ENCODE data around the gene BCOR.

The BCOR gene

GRCh38 chrX:40100537-40101429 is 3.0 kb upstream of the BCOR start:
- Histone ChIP-seq H3K4me3 (no peak overlapping the region), H3K27ac (peak overlapping the region in 1 of 21 experiments; percentile 17)

GRCh38 chrX:40100141-40100536 is 2.4 kb upstream of the BCOR start:
- Histone ChIP-seq H3K27ac (peak overlapping the region in 5 of 21 experiments; percentile 7 to 91 (median 29)), H3K4me3 (no peak overlapping the region)

GRCh38 chrX:40099055-40099958 is 1.5 kb upstream of the BCOR start:
- Histone ChIP-seq H3K27ac (peak overlapping the region in 14 of 21 experiments; percentile 67 to 96 (median 91)), H3K4me3 (peak overlapping the region; percentile 41 to 77 (median 70))

GRCh38 chrX:40098264-40099054 is 701 bp upstream of the BCOR start:
- H3K4me3 ChIP-seq = peak overlapping the region; percentile 41 to 77 (median 70)
- peak overlapping the region; percentile 22 to 96 (median 86) for H3K27ac ChIP-seq

GRCh38 chrX:40097141-40097503 is 636 bp downstream of the BCOR start:
- H3K27ac ChIP-seq = peak overlapping the region; percentile 34 to 96 (median 86)
- H3K4me3 ChIP-seq = peak overlapping the region; percentile 41 to 77 (median 70)

- peak overlapping the region; percentile 34 to 96 (median 86) for H3K27ac ChIP-seq
- peak overlapping the region; percentile 41 to 77 (median 70) for H3K4me3 ChIP-seq
These were observed 1.2 kb downstream of the BCOR start for GRCh38 chrX:40096395-40097091.

GRCh38 chrX:40095583-40096394 is 2.0 kb downstream of the BCOR start:
- peak overlapping the region in 20 of 21 experiments; percentile 50 to 96 (median 86) for H3K27ac ChIP-seq

GRCh38 chrX:40094900-40095582 is 2.7 kb downstream of the BCOR start:
- Histone ChIP-seq H3K4me3 (peak overlapping the region; percentile 41 to 77 (median 70)), H3K27ac (peak overlapping the region in 14 of 21 experiments; percentile 13 to 96 (median 91))

More at GRCh38 chrX:40095583-40096394, 2.0 kb downstream of the BCOR start:
- H3K4me3 ChIP-seq = peak overlapping the region; percentile 41 to 77 (median 70)

GRCh38 chrX:40094041-40094899 is 3.5 kb downstream of the BCOR start:
- Histone ChIP-seq H3K4me3 (peak overlapping the region; percentile 41 to 77 (median 70)), H3K27ac (peak overlapping the region in 13 of 21 experiments; percentile 5 to 96 (median 56))

GRCh38 chrX:40093586-40093985 is 4.2 kb downstream of the BCOR start:
- peak overlapping the region in 1 of 21 experiments; percentile 94 for H3K27ac ChIP-seq
- H3K4me3 ChIP-seq = peak overlapping the region in 4 of 7 experiments; percentile 41 to 75 (median 69)

GRCh38 chrX:40092808-40093435 is 4.8 kb downstream of the BCOR start:
- H3K4me3 ChIP-seq = no peak overlapping the region

GRCh38 chrX:40091691-40092421 is 5.9 kb downstream of the BCOR start:
- Histone ChIP-seq H3K27ac (no peak overlapping the region), H3K4me3 (no peak overlapping the region)

More at GRCh38 chrX:40092808-40093435, 4.8 kb downstream of the BCOR start:
- H3K27ac ChIP-seq = no peak overlapping the region

GRCh38 chrX:40090961-40091360 is 6.8 kb downstream of the BCOR start:
- Histone ChIP-seq H3K27ac (no peak overlapping the region), H3K4me3 (no peak overlapping the region)

- Histone ChIP-seq H3K27ac (peak overlapping the region in 7 of 21 experiments; percentile 1 to 49 (median 31)), H3K4me3 (peak overlapping the region; percentile 23 to 37 (median 28))
These were observed 7.5 kb downstream of the BCOR start for GRCh38 chrX:40090050-40090804.
